ENCODE results near the gene VPREB3. TPM values are rescaled to one million over a fixed set of nuclear protein-coding genes. Genes with fewer than 3 reads are reported as not detected.

VPREB3 gene
- total and polyA plus RNA-seq, 8 donors: 0.34 to 1.4 (median 0.87) TPM; not detected in 3

DNA sequence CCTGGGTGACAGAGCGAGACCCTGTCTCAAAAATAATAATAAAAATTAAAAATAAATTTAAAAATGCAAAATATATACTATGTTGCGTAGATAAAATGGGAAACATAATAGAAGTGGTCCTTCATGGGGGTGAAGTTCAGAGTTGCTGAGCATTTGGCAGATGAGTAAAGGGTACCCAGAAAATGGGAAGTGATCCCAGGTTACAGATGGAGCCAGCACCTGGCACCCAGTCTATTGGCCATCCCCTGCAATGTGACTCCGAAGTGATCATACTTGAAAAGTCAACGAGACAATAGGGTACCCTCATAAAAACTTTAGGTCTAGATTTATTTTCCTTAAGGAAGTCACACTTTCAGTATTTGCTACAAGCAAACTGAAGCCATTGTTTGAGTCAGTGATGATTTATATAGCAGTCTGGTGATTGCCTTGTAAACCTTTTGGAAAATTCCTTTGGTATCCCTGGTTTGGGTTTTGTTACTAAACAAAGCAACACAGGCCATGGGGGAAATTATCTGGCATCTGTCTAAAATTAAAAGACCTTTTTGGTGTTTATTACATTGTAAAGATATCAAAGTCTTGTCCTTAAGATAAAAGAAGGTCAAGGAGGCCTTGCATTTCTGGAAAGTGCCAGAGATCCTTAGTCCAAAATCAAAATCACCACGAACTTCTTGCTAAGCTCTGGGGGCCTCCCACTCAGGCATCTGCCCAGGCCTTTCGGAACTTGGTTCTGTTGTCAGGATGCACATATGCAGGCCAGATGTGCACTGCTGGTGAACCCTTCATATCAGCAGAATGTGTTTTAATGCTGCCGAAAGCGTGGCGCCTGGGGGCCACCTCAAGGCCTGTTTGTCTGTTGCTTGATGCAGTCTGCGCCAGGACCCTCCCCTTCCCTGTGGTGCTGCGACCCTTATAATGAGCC, 36.9 kb upstream of the VPREB3 start:
- Histone ChIP-seq H3K4me1 (peaks cover 8 to 34% of the 10 kb centered on the region in 2 donors), H3K27me3 (no peaks in the 10 kb centered on the region), H3K4me3 (no peak overlapping the region), H3K27ac (no peak overlapping the region), H3K9me3 (no peaks in the 10 kb centered on the region), H3K36me3 (peaks cover 0 to 48% of the 10 kb centered on the region in 2 donors)
- intact Hi-C loops (cut with DNase I): no loop called here
- TF ChIP-seq, protein P1, sequence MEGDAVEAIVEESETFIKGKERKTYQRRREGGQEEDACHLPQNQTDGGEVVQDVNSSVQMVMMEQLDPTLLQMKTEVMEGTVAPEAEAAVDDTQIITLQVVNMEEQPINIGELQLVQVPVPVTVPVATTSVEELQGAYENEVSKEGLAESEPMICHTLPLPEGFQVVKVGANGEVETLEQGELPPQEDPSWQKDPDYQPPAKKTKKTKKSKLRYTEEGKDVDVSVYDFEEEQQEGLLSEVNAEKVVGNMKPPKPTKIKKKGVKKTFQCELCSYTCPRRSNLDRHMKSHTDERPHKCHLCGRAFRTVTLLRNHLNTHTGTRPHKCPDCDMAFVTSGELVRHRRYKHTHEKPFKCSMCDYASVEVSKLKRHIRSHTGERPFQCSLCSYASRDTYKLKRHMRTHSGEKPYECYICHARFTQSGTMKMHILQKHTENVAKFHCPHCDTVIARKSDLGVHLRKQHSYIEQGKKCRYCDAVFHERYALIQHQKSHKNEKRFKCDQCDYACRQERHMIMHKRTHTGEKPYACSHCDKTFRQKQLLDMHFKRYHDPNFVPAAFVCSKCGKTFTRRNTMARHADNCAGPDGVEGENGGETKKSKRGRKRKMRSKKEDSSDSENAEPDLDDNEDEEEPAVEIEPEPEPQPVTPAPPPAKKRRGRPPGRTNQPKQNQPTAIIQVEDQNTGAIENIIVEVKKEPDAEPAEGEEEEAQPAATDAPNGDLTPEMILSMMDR (IDR thresholded peaks at IDR 0.05): no peak
- DNase-seq (peak in 1 of 4 donors; percentile 22), ATAC-seq (no peak)

DNA sequence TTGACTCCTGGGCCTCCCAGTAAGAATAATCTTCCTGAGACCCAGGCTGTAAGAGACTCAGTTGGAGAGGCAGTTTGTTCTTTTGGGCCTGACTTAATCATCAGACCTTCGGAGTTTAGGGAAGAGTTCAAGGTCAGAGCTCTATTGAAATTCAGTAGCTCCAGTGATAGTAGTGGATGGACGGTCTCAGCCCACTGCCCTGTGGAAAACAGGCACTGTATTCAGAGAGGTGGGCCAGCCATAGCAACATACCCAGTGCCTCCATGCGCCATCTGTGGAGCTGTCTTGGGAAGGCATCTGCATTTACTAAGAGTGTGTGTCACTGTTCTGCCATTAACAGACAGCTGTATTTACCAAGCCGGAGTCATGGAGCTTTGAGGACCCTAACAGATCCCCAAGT, 35.4 kb upstream of the VPREB3 start:
- H3K27me3 ChIP-seq: no peaks in the 10 kb centered on the region
- H3K4me3 ChIP-seq: no peak overlapping the region
- DNase-seq (no peak), ATAC-seq (no peak)
- H3K27ac ChIP-seq: no peak overlapping the region
- H3K9me3 ChIP-seq: no peaks in the 10 kb centered on the region
- peaks cover 8 to 34% of the 10 kb centered on the region in 2 donors for H3K4me1 ChIP-seq
- TF ChIP-seq, protein P1 (IDR thresholded peaks at IDR 0.05): no peak
- intact Hi-C loops (cut with DNase I): loop anchor here in 1 of 2 donors (10.0 kb wide), 1 partner anchor 45 kb away; the partner anchor contains the start of gene DERL3
- peaks cover 0 to 33% of the 10 kb centered on the region in 2 donors for H3K36me3 ChIP-seq

DNA sequence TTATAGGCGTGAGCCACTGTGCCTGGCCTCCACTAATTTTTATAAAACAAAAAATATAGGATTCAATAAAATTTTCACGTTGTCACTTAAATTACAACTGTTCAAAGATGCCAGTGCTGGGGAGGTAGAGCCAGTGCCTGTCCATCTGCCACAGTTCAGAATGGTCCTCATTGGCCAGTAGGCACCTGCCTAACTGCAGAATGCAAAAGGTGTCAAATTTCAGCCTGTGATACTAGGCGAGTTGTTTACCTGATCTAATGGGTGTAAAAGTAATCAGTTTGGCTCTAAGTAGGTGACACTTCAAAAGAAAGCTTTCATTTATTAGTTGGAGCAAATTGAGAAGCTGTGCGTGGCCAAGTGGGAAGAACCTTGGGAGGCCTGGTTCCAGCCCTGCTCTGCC, 34.9 kb upstream of the VPREB3 start:
- Histone ChIP-seq H3K27me3 (no peaks in the 10 kb centered on the region), H3K9me3 (no peaks in the 10 kb centered on the region), H3K36me3 (peaks cover 0 to 28% of the 10 kb centered on the region in 2 donors), H3K4me3 (no peak overlapping the region), H3K27ac (no peak overlapping the region), H3K4me1 (peaks cover 8 to 34% of the 10 kb centered on the region in 2 donors)
- DNase-seq (no peak), ATAC-seq (no peak)
- intact Hi-C loops (cut with DNase I): loop anchor here in 1 of 2 donors (10.0 kb wide), 1 partner anchor 46 kb away; the partner anchor contains the start of gene DERL3
- TF ChIP-seq, protein P1 (IDR thresholded peaks at IDR 0.05): no peak

DNA sequence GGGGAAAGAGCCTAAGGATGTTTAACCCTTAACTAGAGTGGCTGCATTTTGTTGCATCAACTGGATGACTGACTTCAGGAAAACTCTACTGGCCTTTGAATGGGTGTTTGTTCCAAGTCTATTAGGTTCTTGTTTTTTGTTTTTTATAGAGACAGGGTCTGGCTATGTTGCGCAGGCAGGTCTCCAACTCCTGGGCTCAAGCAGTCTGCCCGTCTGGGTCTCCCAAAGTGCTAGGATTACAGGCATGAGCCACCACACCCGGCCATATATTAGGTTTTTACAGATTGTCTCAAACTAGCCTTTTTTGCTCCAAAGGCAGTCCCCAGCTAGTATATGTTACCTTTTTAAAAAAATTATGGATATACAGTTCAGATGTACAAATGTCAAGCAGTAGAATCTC, 33.7 kb upstream of the VPREB3 start:
- Histone ChIP-seq H3K4me3 (peak overlapping the region; percentile 84 to 93), H3K36me3 (peaks cover 0 to 16% of the 10 kb centered on the region in 2 donors), H3K4me1 (peaks cover 8 to 34% of the 10 kb centered on the region in 2 donors), H3K9me3 (no peaks in the 10 kb centered on the region), H3K27ac (peak overlapping the region; percentile 99 to 100), H3K27me3 (no peaks in the 10 kb centered on the region)
- TF ChIP-seq, protein P1 (IDR thresholded peaks at IDR 0.05): no peak
- ATAC-seq (no peak), DNase-seq (no peak)
- intact Hi-C loops (cut with DNase I): loop anchor here in 1 of 2 donors (10.0 kb wide), 1 partner anchor 47 kb away; the partner anchor contains the start of gene DERL3

DNA sequence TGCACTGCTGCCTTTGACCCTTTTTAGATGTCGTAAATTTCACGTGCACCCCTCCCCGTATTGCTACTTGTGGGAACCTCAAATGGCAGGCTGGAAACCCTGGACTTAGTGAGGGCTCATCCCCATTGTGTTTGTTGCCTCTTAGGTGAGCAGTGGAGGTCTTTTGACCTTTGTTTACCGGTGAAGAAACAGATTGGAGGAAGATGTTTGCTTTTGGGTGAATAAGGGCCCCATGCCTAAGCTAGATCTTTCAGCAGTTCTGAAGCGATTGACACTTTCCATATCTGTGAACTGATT, 33.3 kb upstream of the VPREB3 start:
- no peaks in the 10 kb centered on the region for H3K9me3 ChIP-seq
- intact Hi-C loops (cut with DNase I): loop anchor here in 1 of 2 donors (10.0 kb wide), 1 partner anchor 47 kb away; the partner anchor contains the start of gene DERL3
- TF ChIP-seq, protein P1 (IDR thresholded peaks at IDR 0.05): no peak
- no peaks in the 10 kb centered on the region for H3K27me3 ChIP-seq
- H3K4me3 ChIP-seq: peak overlapping the region; percentile 84 to 93
- no peak for ATAC-seq
- H3K4me1 ChIP-seq: peaks cover 8 to 34% of the 10 kb centered on the region in 2 donors
- DNase-seq: no peak
- peak overlapping the region; percentile 99 to 100 for H3K27ac ChIP-seq
- H3K36me3 ChIP-seq: peaks cover 0 to 12% of the 10 kb centered on the region in 2 donors
